SK-N-SH treated with all-trans-retinoic acid at 6 μM for 48 hours (cell line): Measurements from ENCODE around the gene MRPL27.

Source experiments
- RARB ChIP-seq: fragments of 250-450 bp; sonication (Bioruptor Pico); IDR thresholded peaks from 2 replicates; pipeline ENCODE4 v1.8.0; 2021; ENCODE audit warnings: mild to moderate bottlenecking, moderate library complexity
- TF ChIP-seq, protein P1 (sequence below): fragments of 250-450 bp; sonication (Bioruptor Pico); IDR thresholded peaks from 2 replicates; pipeline ENCODE4 v1.5.1; 2020; ENCODE audit warnings: low read depth, mild to moderate bottlenecking, moderate library complexity
- TF ChIP-seq, protein P2 (sequence below): fragments of 250-450 bp; sonication (Bioruptor Pico); IDR thresholded peaks from 2 replicates; pipeline ENCODE4 v1.8.0; 2020; ENCODE audit warnings: mild to moderate bottlenecking, moderate library complexity, borderline replicate concordance

DNA sequence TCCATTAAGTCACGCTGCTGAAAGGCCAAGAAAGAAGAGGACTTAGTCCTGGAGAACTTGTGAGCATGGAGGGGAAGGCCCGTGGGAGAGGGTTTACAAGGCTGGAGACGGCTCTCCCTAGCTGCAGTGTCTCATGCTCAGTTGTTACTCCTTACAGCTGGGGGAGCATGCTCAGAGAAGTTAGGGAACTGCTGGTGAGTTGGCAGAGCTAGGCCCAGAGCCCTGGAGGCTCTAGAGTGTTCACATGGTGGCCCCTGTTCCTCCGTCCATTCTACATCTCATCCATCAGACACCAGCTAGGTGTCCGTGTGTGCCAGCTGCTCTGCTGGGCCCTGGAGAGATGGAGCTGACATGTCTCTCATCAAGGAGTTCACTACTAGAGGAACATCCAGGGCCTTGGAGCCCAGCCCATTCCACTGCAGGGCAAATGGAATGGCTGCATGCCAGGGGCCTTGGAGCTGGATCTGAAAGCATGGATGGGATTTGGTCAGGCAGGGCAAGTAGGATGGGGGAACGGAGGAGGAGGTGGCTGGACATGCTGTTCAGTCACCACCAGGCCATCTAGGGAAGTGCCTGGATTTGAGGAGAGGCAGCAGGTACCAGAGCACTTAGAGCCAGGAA is 20.8 kb downstream of the MRPL27 start:
- TF ChIP-seq, protein P1, sequence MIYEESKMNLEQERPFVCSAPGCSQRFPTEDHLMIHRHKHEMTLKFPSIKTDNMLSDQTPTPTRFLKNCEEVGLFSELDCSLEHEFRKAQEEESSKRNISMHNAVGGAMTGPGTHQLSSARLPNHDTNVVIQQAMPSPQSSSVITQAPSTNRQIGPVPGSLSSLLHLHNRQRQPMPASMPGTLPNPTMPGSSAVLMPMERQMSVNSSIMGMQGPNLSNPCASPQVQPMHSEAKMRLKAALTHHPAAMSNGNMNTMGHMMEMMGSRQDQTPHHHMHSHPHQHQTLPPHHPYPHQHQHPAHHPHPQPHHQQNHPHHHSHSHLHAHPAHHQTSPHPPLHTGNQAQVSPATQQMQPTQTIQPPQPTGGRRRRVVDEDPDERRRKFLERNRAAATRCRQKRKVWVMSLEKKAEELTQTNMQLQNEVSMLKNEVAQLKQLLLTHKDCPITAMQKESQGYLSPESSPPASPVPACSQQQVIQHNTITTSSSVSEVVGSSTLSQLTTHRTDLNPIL (CRISPR knock-in tag) = no peak
- no peak for TF ChIP-seq RARB (CRISPR knock-in tag)
- TF ChIP-seq, protein P2, sequence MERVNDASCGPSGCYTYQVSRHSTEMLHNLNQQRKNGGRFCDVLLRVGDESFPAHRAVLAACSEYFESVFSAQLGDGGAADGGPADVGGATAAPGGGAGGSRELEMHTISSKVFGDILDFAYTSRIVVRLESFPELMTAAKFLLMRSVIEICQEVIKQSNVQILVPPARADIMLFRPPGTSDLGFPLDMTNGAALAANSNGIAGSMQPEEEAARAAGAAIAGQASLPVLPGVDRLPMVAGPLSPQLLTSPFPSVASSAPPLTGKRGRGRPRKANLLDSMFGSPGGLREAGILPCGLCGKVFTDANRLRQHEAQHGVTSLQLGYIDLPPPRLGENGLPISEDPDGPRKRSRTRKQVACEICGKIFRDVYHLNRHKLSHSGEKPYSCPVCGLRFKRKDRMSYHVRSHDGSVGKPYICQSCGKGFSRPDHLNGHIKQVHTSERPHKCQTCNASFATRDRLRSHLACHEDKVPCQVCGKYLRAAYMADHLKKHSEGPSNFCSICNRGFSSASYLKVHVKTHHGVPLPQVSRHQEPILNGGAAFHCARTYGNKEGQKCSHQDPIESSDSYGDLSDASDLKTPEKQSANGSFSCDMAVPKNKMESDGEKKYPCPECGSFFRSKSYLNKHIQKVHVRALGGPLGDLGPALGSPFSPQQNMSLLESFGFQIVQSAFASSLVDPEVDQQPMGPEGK (CRISPR knock-in tag) = no peak
